HG03108 (cell line): ENCODE measurements around the gene CACNA2D3.

Source experiments
- ATAC-seq: cut with Tn5 transposase; IDR thresholded peaks from one replicate; pipeline ENCODE4 v1.9.1; 2021; ENCODE audit warnings: moderate library complexity; ENCODE audit not compliant: unreplicated experiment

CACNA2D3 gene

DNA sequence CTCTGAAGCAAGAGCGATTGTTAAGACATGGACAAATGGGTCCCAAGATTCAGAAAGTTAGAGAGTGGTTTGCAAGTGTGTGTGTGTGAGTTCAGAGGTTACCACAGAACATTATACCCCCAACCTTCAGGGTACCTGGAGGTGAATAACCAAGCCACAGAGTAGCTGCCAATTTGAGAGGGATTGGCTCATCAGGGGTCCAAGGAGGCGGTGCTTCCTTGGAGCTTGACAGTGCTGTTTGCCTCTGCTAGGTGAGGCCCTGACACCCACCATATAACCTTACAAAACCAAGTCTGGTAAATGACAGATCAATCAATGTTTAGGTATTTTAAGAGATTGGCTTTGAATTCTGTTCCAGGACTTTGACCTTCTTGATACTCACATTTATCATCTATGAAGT lies 769.8 kb downstream of the CACNA2D3 start:
- no peak for ATAC-seq

DNA sequence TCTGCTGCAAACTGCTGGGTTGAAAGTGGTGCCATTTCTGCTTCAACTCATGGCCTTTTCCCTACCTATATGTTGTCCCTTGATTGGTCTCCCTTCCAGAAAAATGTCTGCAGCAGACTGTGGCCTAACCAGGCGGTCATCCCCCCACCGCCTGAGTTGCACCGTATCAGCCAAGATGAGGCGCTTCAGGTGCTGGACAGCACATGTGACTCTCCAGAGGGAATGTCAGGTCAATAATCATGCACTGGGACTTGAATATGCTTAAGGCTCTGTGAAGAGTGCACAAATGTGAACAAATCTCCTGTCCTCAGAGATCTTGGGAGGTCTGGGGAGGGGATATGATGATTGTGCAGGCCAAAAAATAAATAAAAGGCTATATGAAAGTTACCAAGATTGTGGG lies 773.3 kb downstream of the CACNA2D3 start:
- ATAC-seq: no peak

DNA sequence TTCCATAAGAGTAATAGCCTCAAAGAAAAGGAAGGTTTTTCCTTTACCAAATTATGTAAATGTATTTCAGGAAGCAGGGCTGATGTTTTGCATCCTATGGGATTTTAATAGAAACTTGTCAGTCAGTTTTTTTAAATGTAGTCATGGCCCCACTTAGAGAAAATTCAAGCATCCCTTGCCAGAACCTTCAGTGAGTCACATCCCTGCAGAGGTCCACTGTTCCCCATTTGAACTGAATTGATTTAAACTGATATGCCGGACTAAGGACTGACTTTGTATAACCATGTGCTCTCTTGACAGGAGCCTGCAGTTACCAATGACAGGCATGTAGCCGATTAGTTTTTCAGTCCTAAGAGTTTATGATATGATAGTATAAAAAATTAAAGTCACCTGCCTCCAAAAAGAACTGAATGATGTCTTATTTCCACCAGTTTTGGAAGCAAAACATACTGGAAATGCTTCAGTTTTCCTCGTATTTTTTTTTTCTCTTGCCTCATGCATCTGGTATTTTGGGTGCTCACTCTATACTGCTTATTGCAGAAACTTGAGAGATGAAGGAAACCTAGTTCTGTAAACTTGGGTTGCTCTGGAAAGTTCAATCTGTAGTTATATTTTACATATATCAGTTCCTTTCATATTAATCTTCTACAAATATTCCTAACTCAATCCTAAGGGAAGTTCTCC lies 774.8 kb downstream of the CACNA2D3 start:
- no peak for ATAC-seq

DNA sequence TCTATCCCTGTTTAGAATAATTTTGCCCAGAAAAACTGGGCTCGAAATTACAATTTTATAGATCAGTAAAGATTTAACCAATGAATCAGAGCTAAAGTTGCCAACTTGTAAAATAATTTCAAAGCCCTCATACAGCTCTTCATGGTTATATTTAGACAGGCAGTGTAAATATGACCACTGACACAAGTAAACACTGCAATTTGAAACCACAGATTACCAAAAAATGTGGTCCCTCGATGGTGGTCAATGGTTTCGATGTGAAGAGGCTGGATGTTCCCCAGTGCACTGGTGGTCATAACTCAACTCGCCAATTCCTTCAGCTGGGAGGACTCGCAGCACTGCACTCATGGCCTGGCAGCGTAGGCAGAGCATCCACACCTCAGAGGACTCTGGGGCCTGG lies 776.9 kb downstream of the CACNA2D3 start:
- ATAC-seq: no peak

DNA sequence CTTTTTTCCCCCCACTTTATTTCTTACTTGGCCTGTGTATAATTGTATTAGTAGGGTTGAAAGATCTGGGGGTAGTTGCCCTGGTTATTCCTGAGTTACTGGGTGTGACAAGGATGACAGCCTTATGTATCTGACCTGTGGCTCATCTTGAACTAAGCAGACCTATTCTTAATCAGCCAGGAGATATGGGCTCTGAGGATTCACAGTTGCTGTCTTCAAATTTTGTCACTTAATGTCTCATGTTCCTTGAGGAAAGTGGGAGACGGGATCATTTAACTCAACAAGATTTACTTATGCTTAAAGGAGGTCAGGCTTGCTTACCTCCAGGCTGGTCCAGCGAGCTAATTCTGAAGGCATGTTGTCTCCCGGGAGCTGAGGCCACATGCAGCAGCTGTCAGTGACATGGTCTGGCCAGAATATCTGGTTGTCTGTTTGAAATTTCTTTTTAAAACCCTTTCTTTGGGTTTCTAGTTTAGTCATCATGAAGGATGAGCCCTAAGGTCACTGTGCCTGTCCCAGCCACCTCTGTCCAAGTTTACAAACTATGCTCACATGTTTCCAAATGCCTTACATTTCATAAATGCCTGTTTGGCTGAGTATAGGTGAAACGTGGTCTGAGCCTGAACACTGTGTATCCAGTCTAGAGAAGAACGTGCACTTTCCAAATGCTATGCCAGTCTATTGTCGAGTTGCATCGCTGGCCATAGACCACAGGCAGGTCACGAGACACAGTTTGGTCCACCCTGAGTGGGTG lies 778.7 kb downstream of the CACNA2D3 start:
- no peak for ATAC-seq

DNA sequence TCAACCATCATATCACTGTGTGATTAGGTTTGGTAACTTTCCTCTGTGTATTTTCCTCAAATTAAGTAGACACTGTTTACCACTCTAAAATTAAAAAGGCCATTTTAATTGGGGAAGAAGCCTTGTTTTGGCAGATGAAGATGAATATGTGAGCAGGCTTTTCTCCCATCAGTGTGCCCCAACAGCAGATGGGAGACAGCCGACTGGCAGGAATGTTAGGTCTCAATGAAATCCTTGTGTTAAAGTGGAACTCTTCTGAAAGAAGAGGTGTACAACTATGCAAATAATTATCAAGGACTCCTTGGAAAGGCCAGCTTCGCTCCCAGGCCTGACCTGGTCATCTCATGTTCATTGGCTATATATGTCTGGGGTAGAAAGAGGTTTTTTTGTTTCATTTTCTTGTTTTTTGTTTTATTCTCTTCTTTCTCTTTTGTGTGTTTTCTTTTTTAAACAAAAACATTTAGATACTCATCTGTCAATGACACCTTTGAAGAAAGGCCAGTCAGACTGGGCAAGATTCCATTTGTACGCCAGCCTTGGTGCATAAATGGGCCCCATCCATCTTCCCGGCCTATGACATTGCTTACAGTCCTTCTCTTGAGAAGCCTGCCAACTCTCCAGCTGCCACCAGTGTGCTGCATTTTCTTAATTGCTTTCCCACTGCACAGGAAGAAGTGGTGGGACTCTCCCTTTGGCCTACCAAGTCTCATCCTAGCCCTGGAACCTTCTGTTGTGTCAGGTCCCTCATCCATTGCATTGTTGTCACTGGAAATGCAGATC lies 779.7 kb downstream of the CACNA2D3 start:
- no peak for ATAC-seq

DNA sequence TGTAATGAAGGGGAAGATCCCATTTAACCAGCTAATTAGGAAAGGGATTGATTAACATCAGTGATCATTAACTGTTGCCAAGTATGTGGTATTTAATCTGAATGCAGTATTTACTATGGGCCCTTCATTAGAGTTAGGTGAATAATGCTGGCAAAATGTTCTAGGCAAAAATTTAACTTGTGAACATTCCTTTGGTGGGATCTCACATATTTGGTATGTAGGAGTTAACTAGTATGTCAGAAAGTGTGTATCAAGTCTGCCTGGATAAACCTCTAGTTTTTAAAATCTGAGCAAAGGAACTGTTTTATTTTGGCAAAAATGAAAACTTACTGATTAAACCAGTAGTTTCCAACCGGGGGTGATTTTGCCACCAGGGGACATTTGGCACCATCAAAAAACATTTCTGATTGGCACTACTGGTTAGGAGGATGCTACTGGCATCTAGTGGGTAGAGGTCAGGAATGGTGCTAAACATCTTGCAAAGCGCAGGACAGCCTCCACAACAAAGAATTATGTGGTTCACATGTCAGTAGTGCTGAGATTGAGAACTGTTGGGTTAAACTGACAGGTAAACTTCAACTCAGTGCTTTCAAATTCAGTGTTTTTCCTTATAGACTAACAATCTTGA lies 783.0 kb downstream of the CACNA2D3 start:
- no peak for ATAC-seq

DNA sequence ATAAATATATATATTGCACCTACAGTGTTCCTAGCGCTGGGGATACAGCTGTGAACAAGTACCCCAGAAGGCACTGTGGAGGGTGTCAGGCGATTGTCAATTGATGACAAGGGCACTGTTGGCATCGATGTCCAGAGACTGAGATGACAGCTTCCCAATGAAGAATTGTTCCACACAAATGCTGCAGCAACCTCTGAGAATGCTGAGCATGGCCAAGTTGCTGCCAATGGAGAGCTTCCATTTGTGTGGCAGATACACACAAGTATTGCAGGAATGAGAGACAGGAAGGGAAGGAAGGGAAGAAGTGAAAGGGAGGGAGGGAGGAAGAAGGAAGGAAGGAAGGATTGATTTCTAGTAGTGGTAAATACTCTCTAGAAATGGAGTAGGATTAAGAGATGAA lies 783.6 kb downstream of the CACNA2D3 start:
- ATAC-seq: no peak

DNA sequence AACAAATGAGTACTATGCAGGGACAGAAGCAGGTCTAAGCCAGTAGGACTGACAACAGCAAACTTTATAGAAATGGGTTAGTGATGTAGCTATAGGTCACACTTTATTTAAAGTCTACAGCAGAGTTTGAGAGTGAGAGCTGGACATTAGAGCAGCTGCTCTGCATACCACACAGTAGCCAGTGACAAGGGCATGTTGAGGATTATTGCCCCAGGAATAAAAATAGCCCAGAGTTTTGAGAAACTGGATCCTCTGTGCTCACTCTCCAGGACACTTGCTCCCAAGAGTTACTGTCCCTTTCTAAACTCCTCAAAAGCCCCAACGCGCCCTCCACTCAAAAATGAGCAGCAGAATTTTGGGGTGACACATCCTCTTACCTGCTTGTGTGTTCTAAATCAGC lies 784.4 kb downstream of the CACNA2D3 start:
- ATAC-seq: no peak

DNA sequence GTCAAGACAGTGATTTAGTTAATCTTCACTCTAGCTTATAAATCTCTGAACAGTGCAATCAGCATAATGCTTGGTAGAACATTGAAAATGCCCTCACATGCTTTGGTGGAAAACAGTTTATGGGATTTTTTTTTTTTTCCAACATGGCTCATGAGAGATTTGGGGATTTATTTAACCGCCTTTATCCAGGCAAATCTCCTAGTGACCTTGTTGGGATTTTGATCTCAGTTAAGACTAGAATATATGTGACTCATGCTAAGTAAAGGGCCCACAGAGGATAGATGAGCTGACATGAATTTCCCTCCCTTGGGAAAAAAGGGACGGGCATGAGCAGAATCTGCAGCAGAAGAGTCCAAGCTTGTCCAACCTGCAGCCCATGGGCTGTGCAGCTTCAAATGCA lies 786.8 kb downstream of the CACNA2D3 start:
- no peak for ATAC-seq

DNA sequence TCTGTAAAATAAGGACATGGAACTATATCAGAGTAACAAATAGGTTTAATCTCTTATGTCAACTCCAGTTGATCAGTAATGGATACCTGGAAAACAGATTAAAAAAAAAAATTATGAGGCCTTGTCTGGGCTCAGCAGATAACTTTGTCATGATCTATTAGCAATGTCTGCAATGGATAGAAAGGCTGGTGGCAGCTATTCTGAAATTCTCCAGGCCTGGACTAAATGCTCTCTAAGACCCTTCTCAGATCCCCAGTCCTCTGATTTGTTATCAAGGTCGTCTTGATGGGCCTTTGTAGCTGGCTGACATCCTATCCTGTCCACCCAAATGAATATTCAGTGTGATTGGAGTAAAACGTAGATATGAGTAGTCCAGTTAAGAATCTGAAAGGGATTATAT lies 791.8 kb downstream of the CACNA2D3 start:
- ATAC-seq: no peak

DNA sequence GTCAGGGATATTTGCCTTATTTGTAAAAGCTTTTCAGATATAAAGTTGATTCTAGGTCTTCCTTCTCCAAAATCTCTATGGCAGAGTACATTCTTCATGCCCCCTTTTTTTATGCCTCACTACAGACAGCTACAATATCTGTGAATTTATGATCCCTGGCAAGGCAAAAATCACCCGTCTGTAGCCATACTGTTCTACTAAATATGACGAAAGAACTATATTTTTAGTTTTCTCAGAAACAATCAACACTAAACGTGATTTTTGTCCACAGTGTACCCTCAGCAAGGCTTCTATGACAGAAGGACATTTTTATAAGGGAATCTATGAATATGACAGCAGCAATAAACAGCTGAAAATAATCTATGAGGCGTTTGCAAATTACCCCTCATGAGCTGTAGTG lies 792.8 kb downstream of the CACNA2D3 start:
- ATAC-seq: no peak

DNA sequence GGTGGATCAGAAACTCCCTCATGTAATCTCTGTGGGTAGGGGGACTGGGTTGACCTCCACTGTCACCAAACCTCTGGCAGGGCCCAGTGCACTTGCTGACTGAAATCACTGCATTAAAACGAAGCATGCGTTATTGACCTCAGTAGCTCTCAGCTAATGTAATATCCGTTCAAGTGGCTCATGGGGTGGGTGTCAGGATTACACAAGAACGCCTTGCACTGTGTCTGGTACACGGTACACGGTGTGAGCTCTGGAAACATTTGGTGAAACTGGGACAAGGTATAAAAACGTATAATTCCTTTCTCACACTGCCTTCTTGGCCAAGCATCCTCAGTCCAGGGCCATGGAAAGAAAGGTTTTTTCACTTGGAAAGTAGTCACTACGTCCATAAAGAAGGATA lies 793.6 kb downstream of the CACNA2D3 start:
- ATAC-seq: no peak

DNA sequence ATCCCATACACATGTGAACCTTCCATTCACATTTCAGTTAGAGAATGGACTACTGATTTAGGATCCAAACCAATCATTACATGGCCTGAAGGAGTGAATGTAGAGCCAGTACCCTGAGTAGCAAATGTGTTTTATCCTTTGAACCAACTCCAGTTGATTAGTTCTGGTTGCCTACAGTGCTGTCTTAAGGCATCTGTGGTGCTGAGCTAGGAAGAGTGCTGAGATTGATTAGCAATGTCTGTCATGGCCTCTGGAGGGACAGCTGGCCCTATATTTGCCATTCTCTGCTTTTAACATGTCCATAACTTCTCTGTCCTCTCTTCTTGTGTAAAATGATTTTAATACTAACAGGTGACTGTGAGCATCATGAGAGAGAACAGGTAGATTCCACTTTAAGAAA lies 794.4 kb downstream of the CACNA2D3 start:
- no peak for ATAC-seq

DNA sequence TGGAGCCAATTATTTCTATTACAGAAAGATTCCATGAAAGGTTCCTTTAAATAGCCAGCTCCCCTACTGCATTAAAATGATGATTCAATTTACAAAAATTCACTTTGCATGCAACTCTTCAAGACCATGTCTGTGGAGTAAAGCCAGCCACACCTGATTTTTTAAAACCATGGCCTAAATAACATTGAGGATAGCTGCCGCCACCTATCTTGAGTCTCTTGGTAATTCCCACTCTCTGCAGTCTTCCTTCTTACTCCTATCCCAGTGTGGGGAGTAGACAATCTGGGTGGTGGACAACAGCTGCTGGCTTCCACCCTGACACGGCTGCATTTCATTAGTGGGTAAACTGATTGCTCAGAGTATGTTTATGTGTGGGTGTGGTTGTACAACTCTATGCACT lies 794.8 kb downstream of the CACNA2D3 start:
- ATAC-seq: no peak

DNA sequence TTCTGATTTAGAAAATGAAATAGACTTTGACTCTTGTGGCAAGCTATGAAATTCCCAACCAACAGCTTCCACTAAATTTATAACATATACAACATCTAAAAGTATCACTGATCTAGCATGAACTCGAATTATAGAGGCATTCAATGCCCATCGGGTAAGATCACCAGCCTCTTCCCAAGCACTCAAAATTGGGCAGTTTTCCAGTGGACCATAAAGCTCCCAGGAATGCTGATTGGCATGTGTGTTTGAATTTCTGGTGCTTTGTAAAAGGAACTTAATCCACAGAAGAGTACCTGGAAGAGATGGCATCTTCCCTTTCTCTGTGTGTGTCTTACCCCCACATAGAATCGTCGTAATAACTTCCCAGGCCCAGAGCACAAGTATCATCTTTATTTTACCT lies 795.5 kb downstream of the CACNA2D3 start:
- ATAC-seq: no peak

DNA sequence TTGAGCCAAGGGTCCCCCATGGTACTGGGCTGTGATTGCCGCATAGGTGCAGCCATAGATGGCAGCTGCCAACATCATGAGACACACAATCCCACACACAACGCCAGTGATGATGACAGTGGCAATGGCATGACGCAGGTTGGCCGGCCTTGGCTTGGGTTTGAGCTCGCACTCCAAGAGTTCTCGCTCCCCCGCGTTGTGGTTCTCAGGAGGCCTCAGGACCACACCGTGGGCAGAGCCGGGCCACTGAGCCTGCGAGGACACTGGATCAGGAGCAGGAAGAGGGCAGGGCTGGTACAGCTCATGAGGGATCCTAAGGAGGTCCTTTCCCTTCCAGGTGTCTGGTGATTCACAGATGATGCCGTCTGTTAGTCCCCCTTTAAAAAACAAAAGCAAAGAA lies 796.2 kb downstream of the CACNA2D3 start:
- no peak for ATAC-seq

DNA sequence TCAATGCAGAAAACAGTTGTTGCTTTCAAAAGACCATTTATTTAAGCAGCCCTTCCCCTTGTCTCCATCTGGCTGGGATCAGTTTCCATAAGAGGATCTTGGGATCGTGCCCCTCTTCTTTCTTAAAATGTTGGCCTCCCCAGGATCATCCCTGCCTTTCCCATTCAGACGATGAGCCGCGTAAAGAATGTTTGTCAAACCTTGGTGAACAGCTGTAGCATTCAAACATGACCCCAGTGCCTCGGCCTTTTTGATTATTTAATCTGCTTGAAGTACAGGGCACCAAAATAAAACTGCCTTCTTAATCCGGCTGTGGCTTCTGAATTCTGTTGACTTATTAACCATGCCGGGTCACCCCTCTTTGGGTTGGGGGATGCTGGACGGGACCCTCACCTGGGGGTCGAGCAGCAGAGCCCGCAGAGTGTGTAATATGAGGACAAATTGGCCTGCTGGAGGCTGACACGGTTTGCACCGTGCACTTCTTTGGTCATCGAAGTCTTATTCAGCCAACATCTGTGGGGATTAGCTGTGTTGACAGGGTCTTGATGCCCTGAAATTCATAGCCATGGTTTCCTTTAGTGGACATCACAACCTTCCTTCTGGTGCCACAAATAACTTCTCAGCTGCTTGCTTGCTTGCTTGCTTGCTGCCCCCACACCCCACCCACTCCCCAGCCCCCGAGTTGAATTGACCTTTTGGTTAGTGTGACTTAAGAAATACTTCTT lies 805.9 kb downstream of the CACNA2D3 start, which contains the start of gene LRTM1:
TSS of gene LRTM1 (minus strand) at position 14 of the 725 bp plus-strand sequence. CDS start 148 bp downstream, outside the sequence.
- no peak for ATAC-seq

DNA sequence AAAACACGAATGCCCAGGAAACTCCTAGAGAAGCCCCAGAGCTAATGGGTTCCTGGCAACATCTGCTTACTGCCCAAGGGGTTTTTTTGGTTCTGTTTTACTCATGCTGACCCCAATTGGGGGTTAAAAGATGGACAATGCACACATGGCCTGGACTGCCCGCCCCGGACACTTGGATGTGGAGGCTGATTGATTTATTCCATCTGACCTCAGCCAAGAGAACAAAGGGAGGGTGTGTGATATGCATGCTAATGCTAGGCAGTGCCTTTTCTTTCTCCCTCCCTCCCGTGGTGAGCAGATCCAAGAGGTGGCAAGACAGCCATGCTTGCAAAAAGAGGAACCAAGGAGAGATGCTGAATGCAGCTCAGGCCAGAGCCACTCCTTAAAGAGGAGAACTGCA lies 808.8 kb downstream of the CACNA2D3 start:
- ATAC-seq: no peak

DNA sequence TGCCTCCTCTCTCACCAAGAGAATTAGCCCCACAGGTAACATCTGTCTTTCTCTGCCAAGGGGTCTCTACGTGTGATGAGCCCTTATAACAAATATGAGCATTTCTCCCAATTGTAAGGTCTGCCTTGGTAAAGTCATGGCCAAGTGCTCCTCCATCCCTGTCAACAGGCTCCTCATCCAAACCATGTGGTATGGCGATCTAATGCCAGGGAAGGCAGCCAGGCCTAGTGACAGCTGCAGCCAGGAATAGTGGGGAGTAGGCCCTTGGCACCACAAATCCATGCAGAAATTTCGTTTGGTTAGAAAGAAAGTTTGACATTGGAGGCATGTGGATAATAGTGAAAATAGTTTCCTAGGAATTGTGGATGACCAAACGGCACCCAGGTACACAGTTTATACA lies 810.3 kb downstream of the CACNA2D3 start:
- ATAC-seq: no peak

DNA sequence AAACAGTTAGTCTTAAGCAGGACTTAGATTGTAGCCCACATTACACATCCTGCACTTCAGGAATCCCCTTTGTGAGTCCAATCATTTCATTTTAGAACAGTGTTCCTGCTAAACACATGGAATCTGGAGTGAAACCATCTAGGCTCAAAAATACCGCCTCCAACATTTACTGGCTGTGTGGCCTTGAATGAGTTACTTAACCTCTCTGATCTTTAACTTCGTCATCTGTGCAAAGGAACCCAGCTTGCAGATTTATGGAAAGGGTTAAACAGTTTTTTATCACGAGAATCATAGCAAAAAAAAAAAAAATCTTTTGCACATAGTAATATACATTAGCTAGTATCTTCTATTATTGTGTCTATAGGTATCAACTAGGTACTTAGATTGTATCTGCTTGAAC lies 813.5 kb downstream of the CACNA2D3 start:
- no peak for ATAC-seq
